ENCODE measurements around the gene CYP26A1.

Gene CYP26A1

GRCh38 chr10:93062514-93063143, 11.1 kb upstream of the CYP26A1 start:
- Histone ChIP-seq H3K79me1 (ENCODE audit: low read length) (no peaks in the 10 kb centered on the region), H2BK120ac (ENCODE audit: insufficient read depth, low read length, poor library complexity) (no peak overlapping the region), H3K18ac (ENCODE audit: low read length) (no peak overlapping the region), H3K27me3 (ENCODE audit: insufficient read depth, low read length) (peaks cover 80% of the 10 kb centered on the region), H3K36me3 (ENCODE audit: control insufficient read depth in 1 of 2, insufficient read depth in 2 of 2, low read length in 2 of 2) (peaks cover 0 to 2% of the 10 kb centered on the region in 2 experiments), H4K12ac (ENCODE audit: low read depth, low read length) (no peak overlapping the region), H2BK5ac (ENCODE audit: low read depth, low read length, poor library complexity) (no peak overlapping the region), H3K4ac (ENCODE audit: low read depth, low read length) (no peak overlapping the region), H4K8ac (ENCODE audit: low read depth, low read length) (peak overlapping the region; percentile 18), H3K14ac (ENCODE audit: low read length) (no peak overlapping the region), H3K79me2 (ENCODE audit: control insufficient read depth, insufficient read depth, low read length, poor library complexity) (no peaks in the 10 kb centered on the region), H3K4me3 (ENCODE audit: low read depth, low read length) (peak overlapping the region; percentile 38), H3K4me1 (ENCODE audit: control insufficient read depth in 1 of 2, insufficient read depth in 2 of 2, low read length in 2 of 2) (peaks cover 22 to 28% of the 10 kb centered on the region in 2 experiments), H3K4me2 (ENCODE audit: low read length) (peak overlapping the region; percentile 66), H3K9me3 (ENCODE audit: insufficient read depth, low read depth, low read length) (peaks cover 9% of the 10 kb centered on the region), H3K27ac (ENCODE audit: low read depth, low read length) (no peak overlapping the region), H2AK5ac (ENCODE audit: low read length) (no peak overlapping the region), H3K23ac (ENCODE audit: low read length) (no peak overlapping the region), H2AFZ (ENCODE audit: insufficient read depth, low read length, poor library complexity) (peak overlapping the region; percentile 52), H2BK12ac (ENCODE audit: low read length) (no peak overlapping the region), H3K9ac (ENCODE audit: low read length) (no peak overlapping the region), H4K91ac (ENCODE audit: low read depth, low read length) (no peak overlapping the region)
- peak; percentile 47 to 78 for DNase-seq
- no CpG with 5 or more reads among the region's 68 CpGs for WGBS (ENCODE audit: extremely low coverage, insufficient coverage, insufficient read length)

- no peaks in the 10 kb centered on the region for H3K79me2 ChIP-seq (ENCODE audit: control insufficient read depth, insufficient read depth, low read length, poor library complexity)
- H2BK120ac ChIP-seq (ENCODE audit: insufficient read depth, low read length, poor library complexity) = no peak overlapping the region
- peaks cover 9% of the 10 kb centered on the region for H3K9me3 ChIP-seq (ENCODE audit: insufficient read depth, low read depth, low read length)
- no peak overlapping the region for H2BK5ac ChIP-seq (ENCODE audit: low read depth, low read length, poor library complexity)
- no peaks in the 10 kb centered on the region for H3K79me1 ChIP-seq (ENCODE audit: low read length)
- peaks cover 22 to 30% of the 10 kb centered on the region in 2 experiments for H3K4me1 ChIP-seq (ENCODE audit: control insufficient read depth in 1 of 2, insufficient read depth in 2 of 2, low read length in 2 of 2)
- no peak overlapping the region for H2AK5ac ChIP-seq (ENCODE audit: low read length)
- no peak overlapping the region for H3K23ac ChIP-seq (ENCODE audit: low read length)
- no peak for DNase-seq
- H2AFZ ChIP-seq (ENCODE audit: insufficient read depth, low read length, poor library complexity) = peak overlapping the region; percentile 52
- WGBS (ENCODE audit: extremely low coverage, insufficient coverage, insufficient read length) = no CpG with 5 or more reads among the region's 43 CpGs
- no peak overlapping the region for H3K9ac ChIP-seq (ENCODE audit: low read length)
- H3K36me3 ChIP-seq (ENCODE audit: control insufficient read depth in 1 of 2, insufficient read depth in 2 of 2, low read length in 2 of 2) = peaks cover 0 to 2% of the 10 kb centered on the region in 2 experiments
- H3K27me3 ChIP-seq (ENCODE audit: insufficient read depth, low read length) = peaks cover 87% of the 10 kb centered on the region
- H3K27ac ChIP-seq (ENCODE audit: low read depth, low read length) = no peak overlapping the region
- H3K4ac ChIP-seq (ENCODE audit: low read depth, low read length) = no peak overlapping the region
- peak overlapping the region; percentile 38 for H3K4me3 ChIP-seq (ENCODE audit: low read depth, low read length)
- H4K91ac ChIP-seq (ENCODE audit: low read depth, low read length) = no peak overlapping the region
- no peak overlapping the region for H4K12ac ChIP-seq (ENCODE audit: low read depth, low read length)
- H3K18ac ChIP-seq (ENCODE audit: low read length) = no peak overlapping the region
- peak overlapping the region; percentile 18 for H4K8ac ChIP-seq (ENCODE audit: low read depth, low read length)
- H3K4me2 ChIP-seq (ENCODE audit: low read length) = peak overlapping the region; percentile 66
- peak overlapping the region; percentile 5 for H2BK12ac ChIP-seq (ENCODE audit: low read length)
- H3K14ac ChIP-seq (ENCODE audit: low read length) = no peak overlapping the region
Measured at GRCh38 chr10:93063144-93063976, 10.3 kb upstream of the CYP26A1 start.

- Histone ChIP-seq H4K8ac (ENCODE audit: low read depth, low read length) (no peak overlapping the region), H3K23ac (ENCODE audit: low read length) (no peak overlapping the region), H2BK120ac (ENCODE audit: insufficient read depth, low read length, poor library complexity) (no peak overlapping the region), H3K27me3 (ENCODE audit: insufficient read depth, low read length) (peaks cover 94% of the 10 kb centered on the region), H3K79me1 (ENCODE audit: low read length) (no peaks in the 10 kb centered on the region), H2BK5ac (ENCODE audit: low read depth, low read length, poor library complexity) (no peak overlapping the region), H3K4me3 (ENCODE audit: low read depth, low read length) (no peak overlapping the region), H3K4me1 (ENCODE audit: control insufficient read depth in 1 of 2, insufficient read depth in 2 of 2, low read length in 2 of 2) (peaks cover 22 to 35% of the 10 kb centered on the region in 2 experiments), H3K4ac (ENCODE audit: low read depth, low read length) (no peak overlapping the region), H4K12ac (ENCODE audit: low read depth, low read length) (no peak overlapping the region), H3K36me3 (ENCODE audit: control insufficient read depth in 1 of 2, insufficient read depth in 2 of 2, low read length in 2 of 2) (peaks cover 0 to 2% of the 10 kb centered on the region in 2 experiments), H3K79me2 (ENCODE audit: control insufficient read depth, insufficient read depth, low read length, poor library complexity) (no peaks in the 10 kb centered on the region), H3K9ac (ENCODE audit: low read length) (no peak overlapping the region), H3K9me3 (ENCODE audit: insufficient read depth, low read depth, low read length) (peaks cover 9% of the 10 kb centered on the region), H3K14ac (ENCODE audit: low read length) (no peak overlapping the region), H3K18ac (ENCODE audit: low read length) (no peak overlapping the region), H3K27ac (ENCODE audit: low read depth, low read length) (no peak overlapping the region), H4K91ac (ENCODE audit: low read depth, low read length) (no peak overlapping the region), H2AFZ (ENCODE audit: insufficient read depth, low read length, poor library complexity) (no peak overlapping the region), H3K4me2 (ENCODE audit: low read length) (no peak overlapping the region), H2BK12ac (ENCODE audit: low read length) (no peak overlapping the region), H2AK5ac (ENCODE audit: low read length) (no peak overlapping the region)
- DNase-seq = no peak
- no CpG with 5 or more reads among the region's 9 CpGs for WGBS (ENCODE audit: extremely low coverage, insufficient coverage, insufficient read length)
Measured at GRCh38 chr10:93063977-93064660, 9.6 kb upstream of the CYP26A1 start.

- Histone ChIP-seq H3K14ac (ENCODE audit: low read length) (no peak overlapping the region), H3K27ac (ENCODE audit: low read depth, low read length) (no peak overlapping the region), H3K4me1 (ENCODE audit: control insufficient read depth in 1 of 2, insufficient read depth in 2 of 2, low read length in 2 of 2) (peaks cover 22 to 34% of the 10 kb centered on the region in 2 experiments), H3K4ac (ENCODE audit: low read depth, low read length) (no peak overlapping the region), H2BK120ac (ENCODE audit: insufficient read depth, low read length, poor library complexity) (no peak overlapping the region), H3K4me3 (ENCODE audit: low read depth, low read length) (no peak overlapping the region), H2AK5ac (ENCODE audit: low read length) (no peak overlapping the region), H2BK5ac (ENCODE audit: low read depth, low read length, poor library complexity) (no peak overlapping the region), H2AFZ (ENCODE audit: insufficient read depth, low read length, poor library complexity) (no peak overlapping the region), H4K91ac (ENCODE audit: low read depth, low read length) (no peak overlapping the region), H3K79me1 (ENCODE audit: low read length) (no peaks in the 10 kb centered on the region), H3K18ac (ENCODE audit: low read length) (no peak overlapping the region), H3K9me3 (ENCODE audit: insufficient read depth, low read depth, low read length) (peaks cover 9% of the 10 kb centered on the region), H3K9ac (ENCODE audit: low read length) (no peak overlapping the region), H3K36me3 (ENCODE audit: control insufficient read depth in 1 of 2, insufficient read depth in 2 of 2, low read length in 2 of 2) (no peaks in the 10 kb centered on the region), H4K8ac (ENCODE audit: low read depth, low read length) (no peak overlapping the region), H3K27me3 (ENCODE audit: insufficient read depth, low read length) (peaks cover 97% of the 10 kb centered on the region), H3K23ac (ENCODE audit: low read length) (no peak overlapping the region), H3K79me2 (ENCODE audit: control insufficient read depth, insufficient read depth, low read length, poor library complexity) (no peaks in the 10 kb centered on the region), H4K12ac (ENCODE audit: low read depth, low read length) (no peak overlapping the region), H3K4me2 (ENCODE audit: low read length) (no peak overlapping the region), H2BK12ac (ENCODE audit: low read length) (no peak overlapping the region)
- no peak for DNase-seq
- WGBS (ENCODE audit: extremely low coverage, insufficient coverage, insufficient read length) = no CpG with 5 or more reads among the region's 12 CpGs
Measured at GRCh38 chr10:93064874-93065660, 8.6 kb upstream of the CYP26A1 start.

Measured in trophoblast cell (in vitro differentiated cells and primary cell).